DOHH2 (cell line): ENCODE results near the gene FAM241B.

ENCODE experiments used
- H3F3A ChIP-seq: fragments of 200-600 bp; sonication (generic), shearing (Covaris generic); 2 replicates; pipeline ENCODE4 v1.6.0; 2016; ENCODE audit warnings: antibody characterized with exemption, mild to moderate bottlenecking; ENCODE audit not compliant: control insufficient read depth, insufficient read depth
- H3K27ac ChIP-seq: fragments of 200-600 bp; sonication (generic); 2 replicates; pipeline ENCODE4 v1.5.1; 2014; ENCODE audit warnings: low read depth, mild to moderate bottlenecking, low read length, moderate library complexity
- H3K27me3 ChIP-seq: fragments of 200-600 bp; sonication (generic); 2 replicates; pipeline ENCODE4 v1.6.1; 2014; ENCODE audit warnings: mild to moderate bottlenecking, low read length, mixed read lengths; ENCODE audit not compliant: control insufficient read depth
- H3K36me3 ChIP-seq: fragments of 200-600 bp; sonication (generic); 2 replicates; pipeline ENCODE4 v1.6.1; 2014; ENCODE audit warnings: mild to moderate bottlenecking, low read length, moderate library complexity, mixed read lengths; ENCODE audit not compliant: control insufficient read depth
- H3K4me1 ChIP-seq: fragments of 200-600 bp; sonication (generic); 2 replicates; pipeline ENCODE4 v1.6.1; 2014; ENCODE audit warnings: mild to moderate bottlenecking, low read length, mixed read lengths; ENCODE audit not compliant: control insufficient read depth
- H3K4me2 ChIP-seq: fragments of 200-600 bp; sonication (generic); 2 replicates; pipeline ENCODE4 v1.6.0; 2014; ENCODE audit warnings: mild to moderate bottlenecking, low read length, moderate library complexity
- H3K4me3 ChIP-seq: fragments of 200-600 bp; sonication (generic); 2 replicates; pipeline ENCODE4 v1.5.1; 2014; ENCODE audit warnings: mild to moderate bottlenecking, low read length, mixed read lengths
- H3K79me2 ChIP-seq: fragments of 200-600 bp; sonication (generic); 2 replicates; pipeline ENCODE4 v1.6.1; 2014; ENCODE audit warnings: mild to moderate bottlenecking, low read length, mixed read lengths; ENCODE audit not compliant: control insufficient read depth
- H3K9me2 ChIP-seq: fragments of 200-600 bp; sonication (generic); replicated peaks from 2 replicates; pipeline ENCODE4 v1.6.1; 2014; ENCODE audit warnings: mild to moderate bottlenecking, low read length, mixed read lengths; ENCODE audit not compliant: control insufficient read depth
- H3K9me3 ChIP-seq: fragments of 200-600 bp; sonication (generic); 2 replicates; pipeline ENCODE4 v1.6.1; 2014; ENCODE audit warnings: antibody characterized with exemption, low read length, mixed read lengths; ENCODE audit not compliant: control insufficient read depth, insufficient read depth
- H4K20me1 ChIP-seq: fragments of 200-600 bp; sonication (generic); 2 replicates; pipeline ENCODE4 v1.6.0; 2014; ENCODE audit warnings: low read depth, mild to moderate bottlenecking, antibody characterized with exemption, low read length, moderate library complexity; ENCODE audit not compliant: control insufficient read depth, insufficient read depth
- EZH2phosphoT487 ChIP-seq: fragments of 200-600 bp; sonication (generic); IDR thresholded peaks from 2 replicates; pipeline ENCODE4 v1.6.1; 2017; ENCODE audit warnings: borderline replicate concordance, mild to moderate bottlenecking, antibody characterized with exemption, low read length, moderate library complexity, mixed read lengths
- TF ChIP-seq, protein P1 (sequence below): fragments of 200-600 bp; sonication (generic); IDR thresholded peaks from one replicate; pipeline ENCODE4 v1.5.1; 2014; ENCODE audit warnings: antibody characterized with exemption, mild to moderate bottlenecking, low read depth, low read length; ENCODE audit not compliant: poor library complexity, severe bottlenecking

FAM241B gene

DNA sequence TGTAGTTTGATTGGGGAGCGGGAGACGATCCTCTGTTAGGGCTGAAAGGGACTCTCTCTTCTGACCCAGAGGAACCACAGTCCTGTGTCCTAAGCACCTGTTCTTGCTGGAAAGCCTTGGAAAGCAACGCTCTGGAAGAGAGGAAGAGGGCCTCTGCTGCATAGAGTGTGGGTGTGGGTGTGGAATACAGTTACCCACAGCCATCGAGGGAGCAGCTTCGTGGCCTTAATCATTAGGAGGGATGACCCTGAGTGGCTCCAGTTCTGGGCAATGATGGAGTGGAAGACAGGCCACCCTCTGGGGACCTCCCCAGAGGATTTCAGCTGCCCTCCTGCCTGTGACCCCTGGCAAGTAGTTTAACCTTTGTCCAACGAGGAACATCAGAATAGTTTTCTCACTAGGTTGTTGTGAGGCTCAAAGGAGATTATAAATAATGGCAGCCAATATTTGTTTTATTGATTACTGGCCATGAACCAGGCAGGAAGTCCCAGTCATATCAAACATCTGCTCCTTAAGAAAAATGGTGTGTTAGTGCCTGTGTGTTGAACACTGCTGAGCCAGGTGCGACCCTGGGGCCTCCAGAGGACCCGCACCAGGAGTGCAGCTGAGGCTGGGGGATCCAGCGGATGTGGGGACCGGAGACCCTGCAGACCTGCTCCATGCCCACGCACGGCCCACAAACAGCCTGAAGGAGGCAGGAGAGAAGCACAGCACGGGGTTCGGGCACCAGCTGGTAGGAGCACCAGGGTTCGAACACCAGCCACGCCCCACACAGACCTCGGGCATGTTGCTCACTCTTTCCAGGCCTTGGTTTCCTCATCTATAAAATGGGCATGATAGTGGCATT lies 35.6 kb downstream of the FAM241B start:
- Histone ChIP-seq H3K27ac (no peak overlapping the region), H3K4me1 (no peaks in the 10 kb centered on the region), H3K9me3 (no peaks in the 10 kb centered on the region), H3K36me3 (no peaks in the 10 kb centered on the region), H3K9me2 (no peaks in the 10 kb centered on the region), H3K27me3 (peaks cover 6% of the 10 kb centered on the region; the same call in 1 of the 2 replicates), H3F3A (no peaks in the 10 kb centered on the region), H3K4me2 (no peak overlapping the region), H4K20me1 (no peaks in the 10 kb centered on the region), H3K4me3 (no peak overlapping the region), H3K79me2 (no peaks in the 10 kb centered on the region)
- no peak for TF ChIP-seq EZH2phosphoT487
- TF ChIP-seq, protein P1, sequence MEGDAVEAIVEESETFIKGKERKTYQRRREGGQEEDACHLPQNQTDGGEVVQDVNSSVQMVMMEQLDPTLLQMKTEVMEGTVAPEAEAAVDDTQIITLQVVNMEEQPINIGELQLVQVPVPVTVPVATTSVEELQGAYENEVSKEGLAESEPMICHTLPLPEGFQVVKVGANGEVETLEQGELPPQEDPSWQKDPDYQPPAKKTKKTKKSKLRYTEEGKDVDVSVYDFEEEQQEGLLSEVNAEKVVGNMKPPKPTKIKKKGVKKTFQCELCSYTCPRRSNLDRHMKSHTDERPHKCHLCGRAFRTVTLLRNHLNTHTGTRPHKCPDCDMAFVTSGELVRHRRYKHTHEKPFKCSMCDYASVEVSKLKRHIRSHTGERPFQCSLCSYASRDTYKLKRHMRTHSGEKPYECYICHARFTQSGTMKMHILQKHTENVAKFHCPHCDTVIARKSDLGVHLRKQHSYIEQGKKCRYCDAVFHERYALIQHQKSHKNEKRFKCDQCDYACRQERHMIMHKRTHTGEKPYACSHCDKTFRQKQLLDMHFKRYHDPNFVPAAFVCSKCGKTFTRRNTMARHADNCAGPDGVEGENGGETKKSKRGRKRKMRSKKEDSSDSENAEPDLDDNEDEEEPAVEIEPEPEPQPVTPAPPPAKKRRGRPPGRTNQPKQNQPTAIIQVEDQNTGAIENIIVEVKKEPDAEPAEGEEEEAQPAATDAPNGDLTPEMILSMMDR = no peak

DNA sequence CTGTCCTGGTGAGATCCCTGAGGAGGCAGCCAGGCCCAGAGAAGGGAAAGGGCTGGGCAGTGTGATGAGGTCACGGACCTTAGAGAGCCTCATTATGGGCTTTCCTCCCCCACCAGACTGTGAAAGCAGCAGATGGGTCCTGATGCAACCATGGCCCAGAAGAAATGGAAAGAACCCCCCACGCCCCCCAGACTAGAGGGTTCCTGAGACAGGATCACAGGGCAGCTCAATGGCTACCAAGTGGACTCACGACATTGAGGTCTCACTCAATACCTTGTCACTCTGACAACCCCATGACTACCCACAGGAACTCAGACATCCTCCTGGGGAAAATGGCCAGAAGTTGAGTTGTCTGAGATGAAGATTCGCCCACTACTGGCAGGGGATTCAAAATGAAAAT lies 36.7 kb downstream of the FAM241B start:
- H3K4me3 ChIP-seq = no peak overlapping the region
- no peak overlapping the region for H3K27ac ChIP-seq
- H3K9me3 ChIP-seq = no peaks in the 10 kb centered on the region
- no peaks in the 10 kb centered on the region for H3K9me2 ChIP-seq
- H4K20me1 ChIP-seq = no peaks in the 10 kb centered on the region
- H3K79me2 ChIP-seq = no peaks in the 10 kb centered on the region
- no peaks in the 10 kb centered on the region for H3F3A ChIP-seq
- H3K36me3 ChIP-seq = no peaks in the 10 kb centered on the region
- no peak overlapping the region for H3K4me2 ChIP-seq
- H3K4me1 ChIP-seq = no peaks in the 10 kb centered on the region
- H3K27me3 ChIP-seq = peaks cover 6% of the 10 kb centered on the region; the same call in 1 of the 2 replicates
- TF ChIP-seq EZH2phosphoT487 = no peak
- TF ChIP-seq, protein P1 = no peak

DNA sequence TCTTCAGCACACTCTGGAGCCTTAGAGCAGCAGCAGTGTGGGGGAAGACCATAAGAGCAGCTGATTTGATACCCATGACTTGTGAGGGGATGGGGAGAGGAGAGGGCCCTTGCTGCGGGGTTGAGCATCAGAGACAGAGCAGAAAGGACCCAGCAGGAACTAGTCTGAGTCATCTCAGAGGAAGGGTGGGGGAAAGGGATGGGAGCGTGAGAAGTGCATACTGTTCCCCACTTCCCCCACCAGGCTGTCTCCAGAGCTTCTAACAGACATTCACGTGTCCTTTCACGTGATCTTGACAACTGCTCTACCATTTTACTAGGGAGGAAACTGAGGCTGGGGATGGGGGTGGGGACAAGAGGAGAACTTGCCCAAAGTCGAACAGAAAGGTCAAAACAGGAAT lies 38.7 kb downstream of the FAM241B start:
- H4K20me1 ChIP-seq = no peaks in the 10 kb centered on the region
- no peaks in the 10 kb centered on the region for H3K36me3 ChIP-seq
- H3K9me3 ChIP-seq = no peaks in the 10 kb centered on the region
- no peak overlapping the region for H3K4me2 ChIP-seq
- H3K27ac ChIP-seq = no peak overlapping the region
- H3K9me2 ChIP-seq = no peaks in the 10 kb centered on the region
- no peaks in the 10 kb centered on the region for H3K4me1 ChIP-seq
- H3K27me3 ChIP-seq = peaks cover 6% of the 10 kb centered on the region; the same call in 1 of the 2 replicates
- no peaks in the 10 kb centered on the region for H3F3A ChIP-seq
- H3K4me3 ChIP-seq = no peak overlapping the region
- H3K79me2 ChIP-seq = no peaks in the 10 kb centered on the region
- TF ChIP-seq, protein P1 = no peak
- TF ChIP-seq EZH2phosphoT487 = no peak
